Panc1 (cell line): ENCODE measurements around the gene ABHD13.

Experiments used
- POLR2AphosphoS5 ChIP-seq: IDR thresholded peaks from 2 replicates; pipeline ENCODE4 v1.6.1; 2012; ENCODE audit warnings: mild to moderate bottlenecking, low read depth, low read length, moderate library complexity
- TCF7L2 ChIP-seq: IDR thresholded peaks from 2 replicates; pipeline ENCODE4 v1.6.1; 2011; ENCODE audit warnings: mild to moderate bottlenecking, low read depth, low read length, inconsistent platforms
- TF ChIP-seq, protein P1 (sequence below): fragments of 450-650 bp; IDR thresholded peaks from 2 replicates; pipeline ENCODE4 v1.5.1; 2017; ENCODE audit warnings: mild to moderate bottlenecking
- TF ChIP-seq, protein P2 (sequence below), 2 experiments: IDR thresholded peaks; 2 replicates each; pipeline ENCODE4 v1.6.1; 2011 to 2012; ENCODE audit warnings: low read depth in 2 of 2, control low read depth in 1 of 2, low read length in 1 of 2, mild to moderate bottlenecking in 1 of 2, moderate library complexity in 1 of 2; ENCODE audit not compliant: insufficient read depth in 1 of 2

DNA sequence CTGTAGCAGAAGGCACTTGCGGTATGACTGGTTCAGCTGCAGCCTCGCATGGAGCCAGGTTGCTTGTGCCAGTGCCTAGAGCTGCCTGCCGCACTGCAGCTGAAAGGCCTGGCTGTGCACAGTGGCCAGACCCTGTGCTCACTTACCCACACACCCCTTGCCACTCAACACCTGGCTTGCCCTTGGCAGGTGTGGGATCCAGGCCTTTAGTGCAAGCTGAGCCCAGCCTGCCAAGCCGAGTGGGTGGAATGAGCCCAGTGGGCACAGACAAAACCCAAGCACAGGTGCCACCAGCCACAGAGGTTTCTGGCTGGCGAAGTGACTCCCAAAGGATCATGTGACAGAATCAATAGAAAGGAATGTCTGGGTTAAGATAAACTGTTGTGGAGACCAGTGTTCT is 22.3 kb upstream of the ABHD13 start:
- TF ChIP-seq, protein P1, sequence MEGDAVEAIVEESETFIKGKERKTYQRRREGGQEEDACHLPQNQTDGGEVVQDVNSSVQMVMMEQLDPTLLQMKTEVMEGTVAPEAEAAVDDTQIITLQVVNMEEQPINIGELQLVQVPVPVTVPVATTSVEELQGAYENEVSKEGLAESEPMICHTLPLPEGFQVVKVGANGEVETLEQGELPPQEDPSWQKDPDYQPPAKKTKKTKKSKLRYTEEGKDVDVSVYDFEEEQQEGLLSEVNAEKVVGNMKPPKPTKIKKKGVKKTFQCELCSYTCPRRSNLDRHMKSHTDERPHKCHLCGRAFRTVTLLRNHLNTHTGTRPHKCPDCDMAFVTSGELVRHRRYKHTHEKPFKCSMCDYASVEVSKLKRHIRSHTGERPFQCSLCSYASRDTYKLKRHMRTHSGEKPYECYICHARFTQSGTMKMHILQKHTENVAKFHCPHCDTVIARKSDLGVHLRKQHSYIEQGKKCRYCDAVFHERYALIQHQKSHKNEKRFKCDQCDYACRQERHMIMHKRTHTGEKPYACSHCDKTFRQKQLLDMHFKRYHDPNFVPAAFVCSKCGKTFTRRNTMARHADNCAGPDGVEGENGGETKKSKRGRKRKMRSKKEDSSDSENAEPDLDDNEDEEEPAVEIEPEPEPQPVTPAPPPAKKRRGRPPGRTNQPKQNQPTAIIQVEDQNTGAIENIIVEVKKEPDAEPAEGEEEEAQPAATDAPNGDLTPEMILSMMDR: no peak
- TF ChIP-seq, protein P2, sequence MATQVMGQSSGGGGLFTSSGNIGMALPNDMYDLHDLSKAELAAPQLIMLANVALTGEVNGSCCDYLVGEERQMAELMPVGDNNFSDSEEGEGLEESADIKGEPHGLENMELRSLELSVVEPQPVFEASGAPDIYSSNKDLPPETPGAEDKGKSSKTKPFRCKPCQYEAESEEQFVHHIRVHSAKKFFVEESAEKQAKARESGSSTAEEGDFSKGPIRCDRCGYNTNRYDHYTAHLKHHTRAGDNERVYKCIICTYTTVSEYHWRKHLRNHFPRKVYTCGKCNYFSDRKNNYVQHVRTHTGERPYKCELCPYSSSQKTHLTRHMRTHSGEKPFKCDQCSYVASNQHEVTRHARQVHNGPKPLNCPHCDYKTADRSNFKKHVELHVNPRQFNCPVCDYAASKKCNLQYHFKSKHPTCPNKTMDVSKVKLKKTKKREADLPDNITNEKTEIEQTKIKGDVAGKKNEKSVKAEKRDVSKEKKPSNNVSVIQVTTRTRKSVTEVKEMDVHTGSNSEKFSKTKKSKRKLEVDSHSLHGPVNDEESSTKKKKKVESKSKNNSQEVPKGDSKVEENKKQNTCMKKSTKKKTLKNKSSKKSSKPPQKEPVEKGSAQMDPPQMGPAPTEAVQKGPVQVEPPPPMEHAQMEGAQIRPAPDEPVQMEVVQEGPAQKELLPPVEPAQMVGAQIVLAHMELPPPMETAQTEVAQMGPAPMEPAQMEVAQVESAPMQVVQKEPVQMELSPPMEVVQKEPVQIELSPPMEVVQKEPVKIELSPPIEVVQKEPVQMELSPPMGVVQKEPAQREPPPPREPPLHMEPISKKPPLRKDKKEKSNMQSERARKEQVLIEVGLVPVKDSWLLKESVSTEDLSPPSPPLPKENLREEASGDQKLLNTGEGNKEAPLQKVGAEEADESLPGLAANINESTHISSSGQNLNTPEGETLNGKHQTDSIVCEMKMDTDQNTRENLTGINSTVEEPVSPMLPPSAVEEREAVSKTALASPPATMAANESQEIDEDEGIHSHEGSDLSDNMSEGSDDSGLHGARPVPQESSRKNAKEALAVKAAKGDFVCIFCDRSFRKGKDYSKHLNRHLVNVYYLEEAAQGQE (IDR thresholded peaks at IDR 0.05; ENCODE audit: insufficient read depth in 1 of 2, low read depth in 2 of 2, low read length in 1 of 2): no peak
- TF ChIP-seq POLR2AphosphoS5 (no peak), TCF7L2 (no peak)
